Measurements from ENCODE around the gene GABBR1.

- TF ChIP-seq POLR2AphosphoS5 (IDR thresholded peaks at IDR 0.05) = no peak
- no peak for TF ChIP-seq CTCF (IDR thresholded peaks at IDR 0.05)
- TF ChIP-seq POLR2A (IDR thresholded peaks at IDR 0.05) = no peak
These were observed 42.6 kb upstream of the GABBR1 start for GRCh38 chr6:29675561-29675960.
